Upper lobe of right lung (tissue), 1 donor: ENCODE results near the gene OR51I2. TPM values are rescaled to one million over a fixed set of nuclear protein-coding genes. Genes with fewer than 3 reads are reported as not detected.

ENCODE experiments used
- ATAC-seq: fragments of 200-7000 bp; cut with Tn5 transposase; one replicate; pipeline ENCODE4 v1.9.1; 2020; ENCODE audit warnings: mild to moderate bottlenecking, moderate library complexity
- DNase-seq: peaks from one replicate; pipeline ENCODE4 v3.0.0-alpha.2; 2020
- H3K27ac ChIP-seq: fragments of 200-600 bp; one replicate; pipeline ENCODE4 v1.8.0; 2022
- H3K27me3 ChIP-seq: fragments of 200-600 bp; one replicate; pipeline ENCODE4 v1.8.0; 2022; ENCODE audit warnings: mild to moderate bottlenecking
- H3K36me3 ChIP-seq: fragments of 200-600 bp; one replicate; pipeline ENCODE4 v1.8.0; 2022
- H3K4me1 ChIP-seq: fragments of 200-600 bp; one replicate; pipeline ENCODE4 v1.8.0; 2022
- H3K4me3 ChIP-seq: fragments of 200-600 bp; one replicate; pipeline ENCODE4 v1.8.0; 2022; ENCODE audit warnings: mild to moderate bottlenecking
- H3K9me3 ChIP-seq: fragments of 200-600 bp; one replicate; pipeline ENCODE4 v1.8.0; 2022
- intact Hi-C: fragments of 100-400 bp; cut with DNase I; formaldehyde crosslinking; loops from one replicate; pipeline ENCODE4 v1.11.0; 2022
- total RNA-seq: library from RNA; stranded (reverse); fragmentation: NEBNext Ultra II Directional; extraction: Animal tissue kit (Norgen Biotek cat#: 25700); gene quantifications from one replicate; pipeline ENCODE4 v1.2.1, GENCODE V29; 2021
- TF ChIP-seq, protein P1 (sequence below): fragments of 200-600 bp; IDR thresholded peaks from one replicate; pipeline ENCODE4 v1.8.0; 2022; ENCODE audit warnings: antibody characterized with exemption
- donor health status: DM: no; HTN: yes; CAD: no; lungs with severe emphysema.

OR51I2 gene
- total RNA-seq, 1 donor from 2014 or later = not detected

GRCh38 chr11:5488798-5489399 lies 39.8 kb downstream of the OR51I2 start:
- no peaks in the 10 kb centered on the region for H3K9me3 ChIP-seq
- no peak for DNase-seq
- no peak overlapping the region for H3K4me3 ChIP-seq
- ATAC-seq = no peak
- no peaks in the 10 kb centered on the region for H3K4me1 ChIP-seq
- no peaks in the 10 kb centered on the region for H3K36me3 ChIP-seq
- intact Hi-C loops = no loop called here
- TF ChIP-seq, protein P1, sequence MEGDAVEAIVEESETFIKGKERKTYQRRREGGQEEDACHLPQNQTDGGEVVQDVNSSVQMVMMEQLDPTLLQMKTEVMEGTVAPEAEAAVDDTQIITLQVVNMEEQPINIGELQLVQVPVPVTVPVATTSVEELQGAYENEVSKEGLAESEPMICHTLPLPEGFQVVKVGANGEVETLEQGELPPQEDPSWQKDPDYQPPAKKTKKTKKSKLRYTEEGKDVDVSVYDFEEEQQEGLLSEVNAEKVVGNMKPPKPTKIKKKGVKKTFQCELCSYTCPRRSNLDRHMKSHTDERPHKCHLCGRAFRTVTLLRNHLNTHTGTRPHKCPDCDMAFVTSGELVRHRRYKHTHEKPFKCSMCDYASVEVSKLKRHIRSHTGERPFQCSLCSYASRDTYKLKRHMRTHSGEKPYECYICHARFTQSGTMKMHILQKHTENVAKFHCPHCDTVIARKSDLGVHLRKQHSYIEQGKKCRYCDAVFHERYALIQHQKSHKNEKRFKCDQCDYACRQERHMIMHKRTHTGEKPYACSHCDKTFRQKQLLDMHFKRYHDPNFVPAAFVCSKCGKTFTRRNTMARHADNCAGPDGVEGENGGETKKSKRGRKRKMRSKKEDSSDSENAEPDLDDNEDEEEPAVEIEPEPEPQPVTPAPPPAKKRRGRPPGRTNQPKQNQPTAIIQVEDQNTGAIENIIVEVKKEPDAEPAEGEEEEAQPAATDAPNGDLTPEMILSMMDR = no peak
- no peaks in the 10 kb centered on the region for H3K27me3 ChIP-seq
- no peak overlapping the region for H3K27ac ChIP-seq

- Histone ChIP-seq H3K27me3 (no peaks in the 10 kb centered on the region), H3K36me3 (no peaks in the 10 kb centered on the region), H3K4me1 (no peaks in the 10 kb centered on the region), H3K27ac (no peak overlapping the region), H3K9me3 (no peaks in the 10 kb centered on the region), H3K4me3 (no peak overlapping the region)
- intact Hi-C loops = no loop called here
- no peak for DNase-seq
- no peak for ATAC-seq
- TF ChIP-seq, protein P1 = no peak
Measured at GRCh38 chr11:5489576-5490357, 40.6 kb downstream of the OR51I2 start.

DNA sequence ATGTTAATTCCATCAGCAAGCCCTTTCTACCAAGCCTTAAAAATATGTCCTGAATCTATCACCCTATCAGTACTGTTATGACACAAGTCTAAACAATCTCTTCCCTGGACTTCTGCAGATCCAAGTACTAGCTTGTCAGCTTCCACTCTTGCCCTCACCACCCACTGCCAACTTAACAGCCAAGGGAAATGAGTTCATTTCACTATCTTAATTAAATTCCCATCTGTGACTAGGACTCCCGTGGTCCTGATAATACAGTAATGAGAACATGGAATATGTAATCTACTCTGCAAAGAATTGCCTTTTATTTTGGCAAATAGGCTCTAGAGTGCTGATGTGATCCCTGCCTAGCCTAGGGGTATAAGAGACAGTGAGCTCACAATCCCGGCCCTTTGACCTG lies 50.5 kb downstream of the OR51I2 start:
- DNase-seq (no peak), ATAC-seq (no peak)
- H3K27ac ChIP-seq = no peak overlapping the region
- no peak overlapping the region for H3K4me3 ChIP-seq
- intact Hi-C loops = no loop called here
- TF ChIP-seq, protein P1 = no peak
- no peaks in the 10 kb centered on the region for H3K9me3 ChIP-seq
- no peaks in the 10 kb centered on the region for H3K4me1 ChIP-seq
- H3K27me3 ChIP-seq = no peaks in the 10 kb centered on the region
- H3K36me3 ChIP-seq = no peaks in the 10 kb centered on the region

DNA sequence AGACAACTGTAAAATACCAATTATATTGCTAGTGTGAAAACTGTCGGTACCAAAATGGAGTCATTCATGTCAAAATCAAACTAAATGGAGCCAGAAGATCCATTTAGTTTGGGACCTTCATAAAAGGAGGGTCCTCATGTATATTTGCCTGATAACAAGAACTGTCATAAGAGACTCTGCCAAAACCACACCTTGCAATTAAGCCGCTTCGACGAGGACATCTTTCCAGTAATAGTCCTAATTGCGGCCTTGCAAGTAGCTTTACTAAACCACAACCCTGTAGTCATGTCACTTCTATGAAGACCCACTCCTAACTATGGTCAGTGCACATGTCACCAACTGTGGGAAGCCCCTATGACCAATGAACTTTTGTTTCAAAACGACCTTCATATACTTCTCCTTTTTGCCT lies 51.3 kb downstream of the OR51I2 start:
- TF ChIP-seq, protein P1 = no peak
- H3K4me3 ChIP-seq = no peak overlapping the region
- ATAC-seq = no peak
- intact Hi-C loops = no loop called here
- no peaks in the 10 kb centered on the region for H3K36me3 ChIP-seq
- no peaks in the 10 kb centered on the region for H3K27me3 ChIP-seq
- H3K9me3 ChIP-seq = no peaks in the 10 kb centered on the region
- H3K4me1 ChIP-seq = no peaks in the 10 kb centered on the region
- DNase-seq = no peak
- no peak overlapping the region for H3K27ac ChIP-seq

GRCh38 chr11:5504403-5504921 lies 55.3 kb downstream of the OR51I2 start:
- no peaks in the 10 kb centered on the region for H3K27me3 ChIP-seq

More at GRCh38 chr11:5504403-5504921, 55.3 kb downstream of the OR51I2 start:
- Histone ChIP-seq H3K9me3 (no peaks in the 10 kb centered on the region), H3K36me3 (no peaks in the 10 kb centered on the region), H3K4me1 (no peaks in the 10 kb centered on the region), H3K4me3 (no peak overlapping the region), H3K27ac (no peak overlapping the region)
- ATAC-seq (no peak), DNase-seq (no peak)
- TF ChIP-seq, protein P1 = no peak
- intact Hi-C loops = no loop called here
